ENCODE results near the gene GAREM1.
A peak's percentile ranks its signal among the peaks of the same experiment; 100 is the strongest.

The GAREM1 gene

DNA sequence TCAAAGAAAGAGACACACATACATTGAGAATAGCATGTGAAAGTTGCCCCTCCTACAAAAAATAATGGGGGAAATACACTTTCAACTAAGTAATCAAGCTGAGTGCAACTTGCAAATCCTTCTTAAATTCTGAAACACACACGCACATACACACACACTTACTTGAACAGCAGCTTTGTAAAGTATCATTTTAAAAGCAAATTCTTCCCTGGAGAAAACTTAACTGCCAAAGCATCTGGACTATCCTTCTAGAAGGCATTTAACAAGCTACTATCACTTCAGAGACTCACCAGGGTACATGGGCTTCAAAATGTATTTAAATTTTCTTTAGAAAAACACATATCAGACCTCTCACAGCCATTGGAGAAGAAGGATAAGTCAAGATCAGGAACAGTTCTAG, 15.3 kb downstream of the GAREM1 start:
- no peak for DNase-seq

DNA sequence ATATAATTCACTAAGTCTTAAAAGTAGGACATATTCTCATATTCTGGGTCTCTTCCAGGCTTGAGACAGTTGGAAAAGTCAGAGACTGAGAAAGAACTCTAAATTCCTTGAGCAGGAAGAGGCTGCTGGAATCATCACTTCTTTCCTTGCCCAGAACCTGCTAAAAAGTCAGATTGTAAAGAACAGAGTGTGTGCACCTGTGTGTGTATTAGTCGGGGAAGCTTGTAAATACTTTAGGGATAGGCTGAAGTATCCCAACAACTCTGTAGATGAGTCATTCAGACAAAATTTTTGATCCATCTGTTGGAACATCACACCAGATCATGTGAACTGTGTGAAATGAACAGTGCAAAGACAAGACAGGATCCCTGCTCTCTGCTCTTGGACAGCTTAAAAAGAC, 16.1 kb downstream of the GAREM1 start:
- no peak for DNase-seq

DNA sequence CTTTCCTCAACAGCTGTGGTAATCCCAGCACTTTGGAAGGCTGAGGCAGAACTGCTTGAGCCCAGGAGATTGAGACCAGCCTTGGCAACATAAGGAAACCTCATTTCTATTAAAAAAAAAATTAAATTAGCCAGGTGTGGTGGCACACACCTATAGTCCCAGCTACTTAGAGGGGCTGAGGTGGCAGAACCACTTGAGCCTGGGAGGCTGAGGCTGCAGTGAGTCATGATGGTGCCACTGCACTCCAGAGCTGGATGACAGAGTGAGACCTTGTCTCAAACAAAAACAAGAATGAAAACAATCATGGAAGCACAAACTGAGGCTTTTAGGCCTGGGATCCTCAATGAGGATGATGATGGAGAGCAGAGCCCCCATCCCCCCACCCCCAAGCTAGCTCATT, 19.8 kb downstream of the GAREM1 start:
- DNase-seq: no peak

DNA sequence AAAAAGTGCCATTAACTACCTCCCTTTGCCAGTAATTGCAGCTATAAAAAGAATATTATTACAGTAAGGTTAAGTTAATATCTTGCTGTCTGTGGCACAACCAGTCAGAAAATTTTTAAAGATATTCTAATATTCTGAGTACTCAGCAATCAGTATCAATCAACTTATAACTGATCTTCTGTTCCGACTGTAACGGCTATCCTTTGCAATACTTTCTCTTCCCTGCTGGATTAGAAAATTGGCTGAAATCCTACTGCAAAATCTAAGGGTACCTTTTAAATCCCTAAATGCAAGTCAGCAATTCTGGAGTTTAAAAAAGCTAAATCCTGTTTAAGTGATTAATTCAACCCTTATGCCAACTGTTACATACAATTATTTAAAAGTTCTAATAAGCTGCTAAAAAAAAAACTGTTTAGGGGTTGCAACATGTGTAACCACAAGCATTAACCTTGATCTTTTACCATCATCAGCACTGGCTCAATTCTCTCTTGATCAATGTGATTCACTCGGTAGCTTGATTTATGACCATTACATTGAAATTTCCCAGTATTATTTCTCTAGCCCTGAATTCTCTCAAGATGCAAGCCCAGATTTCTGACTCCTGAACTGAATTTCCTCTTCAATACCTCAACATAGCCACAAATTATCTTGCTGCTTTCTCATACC, 20.5 kb downstream of the GAREM1 start:
- no peak for DNase-seq

DNA sequence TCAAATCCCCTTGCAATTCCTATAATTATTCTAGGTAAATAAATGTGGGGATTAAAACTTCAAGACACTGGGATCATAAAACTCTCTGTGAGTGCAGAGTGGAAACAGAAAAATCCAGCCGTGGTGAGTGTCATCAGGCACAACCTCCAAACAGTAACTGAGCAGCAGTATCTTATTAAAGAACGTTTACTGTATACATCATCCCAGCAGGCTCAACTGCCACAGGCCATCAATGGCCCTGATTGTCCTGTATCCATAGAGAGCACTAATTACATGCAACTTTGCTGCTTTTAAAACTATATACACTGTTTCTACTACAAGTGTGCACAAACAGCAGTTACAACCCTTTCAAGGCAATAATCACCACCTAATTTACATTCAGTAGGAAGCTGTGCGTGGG, 23.9 kb downstream of the GAREM1 start:
- DNase-seq: no peak

DNA sequence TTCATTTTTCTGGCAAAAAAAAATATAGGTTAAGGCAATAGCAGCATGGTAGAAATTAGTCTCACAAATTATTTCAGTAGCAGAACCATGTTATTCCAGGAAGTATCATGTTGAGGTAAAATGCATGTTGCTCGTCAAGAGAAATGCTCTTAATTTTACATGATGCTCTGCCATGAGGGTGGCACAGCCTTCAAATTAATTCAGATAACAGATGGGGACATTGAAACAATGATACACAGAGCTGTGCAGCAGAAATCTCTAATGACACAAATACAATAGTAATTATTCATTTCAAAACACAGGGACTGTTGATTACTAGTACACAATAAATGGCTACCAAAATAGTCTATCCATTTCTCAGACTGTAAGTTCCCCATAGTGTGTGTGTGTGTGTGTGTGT, 24.8 kb downstream of the GAREM1 start:
- DNase-seq: no peak

DNA sequence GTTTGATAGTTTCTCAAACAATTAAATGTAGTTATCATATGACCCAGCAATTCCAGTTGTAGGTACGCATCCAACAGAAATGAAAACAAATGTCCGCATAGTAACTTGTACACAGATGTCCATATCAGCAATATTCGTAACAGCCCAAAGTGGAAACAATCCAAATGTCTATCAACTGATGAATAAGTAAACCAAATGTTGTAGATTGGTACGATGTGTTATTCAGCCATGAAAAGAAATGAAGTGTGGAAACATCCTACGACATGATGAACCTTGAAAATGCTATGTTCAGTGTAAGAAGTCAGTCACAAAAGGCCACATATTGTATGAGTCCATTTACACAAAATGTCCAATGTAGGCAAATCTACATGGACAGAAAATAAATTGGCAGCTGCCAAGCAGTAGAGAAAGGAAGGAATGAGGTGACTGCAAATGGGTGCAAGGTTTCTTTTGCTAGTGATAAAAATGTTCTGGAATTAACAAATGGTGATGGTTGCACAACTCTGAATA, 26.9 kb downstream of the GAREM1 start:
- DNase-seq: no peak

DNA sequence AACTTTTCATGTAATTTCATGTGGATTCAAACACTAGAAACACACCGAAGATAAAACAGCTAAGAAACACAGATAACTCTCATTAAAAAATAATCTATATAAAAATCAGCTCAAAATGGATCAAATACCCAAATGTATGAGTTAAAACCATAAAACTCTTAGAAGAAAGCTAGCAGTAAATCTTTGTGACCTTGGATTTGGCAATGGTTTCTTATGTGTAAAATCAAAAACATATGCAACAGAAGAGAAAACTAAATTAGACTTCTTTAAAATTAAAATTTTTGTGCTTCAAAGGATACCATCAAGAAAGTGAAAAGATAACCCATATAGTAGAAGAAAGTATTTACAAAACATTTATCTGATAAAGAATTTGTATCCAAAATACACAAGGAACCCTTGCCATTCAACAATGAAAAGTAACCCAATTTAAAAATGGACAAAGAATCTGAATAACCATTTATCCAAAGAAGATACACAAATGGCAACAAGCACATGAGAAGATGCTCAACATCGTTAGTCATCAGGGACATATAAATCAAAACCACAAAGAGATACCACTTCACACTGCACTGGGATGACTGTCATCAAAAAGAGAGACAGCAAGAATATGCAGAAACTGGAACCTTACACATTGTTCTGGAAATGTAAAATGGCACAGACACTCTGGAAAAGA, 27.5 kb downstream of the GAREM1 start:
- DNase-seq: no peak

DNA sequence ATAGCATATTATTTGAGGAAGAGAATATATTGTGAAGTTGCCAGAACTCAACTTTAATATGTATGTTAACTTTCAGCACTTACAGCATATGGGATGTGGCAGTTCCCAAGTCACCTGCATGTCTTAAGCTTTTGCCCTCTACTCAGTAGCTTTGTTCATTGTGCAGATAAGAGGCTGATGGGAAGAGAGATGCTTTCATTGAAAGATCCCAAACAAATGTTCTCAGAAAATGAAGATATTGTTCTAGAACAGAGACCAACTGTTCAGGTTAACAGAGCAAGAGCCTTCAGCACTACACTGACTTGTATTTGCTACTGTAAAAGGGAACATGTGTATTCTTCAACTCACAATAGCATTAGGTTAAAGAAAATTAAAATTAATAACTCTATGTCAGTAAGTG, 28.1 kb downstream of the GAREM1 start:
- DNase-seq: no peak

DNA sequence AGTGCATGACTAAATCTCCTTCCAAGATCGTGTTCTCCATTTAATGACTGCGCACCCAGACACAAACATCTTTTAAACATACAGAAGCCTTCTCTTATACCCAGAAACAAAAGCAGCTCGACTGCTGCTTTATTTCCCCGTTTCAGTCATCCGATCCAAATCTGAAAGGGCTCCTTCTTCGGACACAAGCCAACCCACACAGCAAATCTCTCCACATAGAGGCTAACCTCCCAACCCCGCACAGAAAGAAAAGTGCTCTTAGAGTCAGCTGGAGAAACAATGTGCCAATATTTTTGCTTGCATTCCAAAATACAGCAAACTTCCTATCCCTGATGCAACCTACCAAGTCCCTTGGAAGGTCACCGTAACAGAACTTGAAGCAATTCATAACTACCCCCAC, 29.1 kb downstream of the GAREM1 start:
- no peak for DNase-seq

DNA sequence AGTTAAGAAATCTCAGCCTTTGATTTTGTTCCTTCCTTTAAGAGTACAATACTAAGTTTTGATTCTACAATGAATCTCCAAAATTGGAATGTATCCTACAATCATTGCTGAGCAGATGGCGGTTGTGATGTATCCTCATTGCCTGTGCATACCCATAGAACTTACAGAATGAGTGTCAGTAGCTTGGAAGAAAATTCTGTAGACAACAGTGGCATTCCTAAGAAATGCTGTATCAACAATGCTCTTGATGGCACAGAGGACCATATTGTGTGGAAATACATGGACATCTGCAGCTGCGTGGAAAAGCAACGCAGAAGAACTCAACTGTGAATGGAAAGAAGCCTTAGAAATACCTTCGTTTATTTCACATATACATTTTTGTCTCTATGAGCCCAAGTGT, 30.2 kb downstream of the GAREM1 start:
- DNase-seq: no peak

DNA sequence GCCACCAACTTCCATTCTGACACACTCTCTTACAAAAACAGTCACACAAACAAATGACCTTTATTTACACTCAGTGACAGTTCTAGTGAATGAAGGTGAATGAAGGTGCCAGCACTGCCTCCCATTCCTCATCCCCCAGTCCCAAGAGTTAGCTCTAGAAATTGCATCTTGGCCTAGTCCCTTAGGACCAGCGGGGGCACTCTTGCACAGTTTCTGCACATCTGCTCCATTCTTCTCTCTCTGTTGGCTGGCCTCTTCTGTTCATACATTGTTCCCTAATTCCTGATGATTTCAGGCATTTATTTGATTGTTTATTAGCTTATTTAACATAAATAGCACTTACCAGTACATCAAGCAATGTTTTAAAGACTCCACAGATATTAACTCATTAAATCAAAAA, 30.9 kb downstream of the GAREM1 start:
- peak; percentile 55 for DNase-seq

DNA sequence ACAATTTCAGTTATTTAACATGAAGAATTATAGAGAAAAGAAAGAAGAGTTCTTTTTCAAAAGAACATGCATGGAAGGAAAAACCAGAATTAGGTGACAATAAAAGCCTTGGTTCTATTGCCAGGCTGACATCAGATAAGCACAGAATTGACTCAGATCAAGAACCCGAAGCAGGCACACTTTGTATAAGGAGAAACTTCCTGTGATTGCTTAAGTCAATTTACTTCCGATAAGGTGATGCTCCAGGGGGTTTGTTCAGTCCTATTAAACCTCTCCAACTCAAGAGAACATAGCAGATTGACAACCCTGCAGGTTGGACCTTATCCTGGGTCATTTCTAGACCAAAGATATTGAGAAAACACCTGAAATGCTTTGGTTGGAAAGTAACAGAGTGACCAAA, 31.4 kb downstream of the GAREM1 start:
- no peak for DNase-seq

DNA sequence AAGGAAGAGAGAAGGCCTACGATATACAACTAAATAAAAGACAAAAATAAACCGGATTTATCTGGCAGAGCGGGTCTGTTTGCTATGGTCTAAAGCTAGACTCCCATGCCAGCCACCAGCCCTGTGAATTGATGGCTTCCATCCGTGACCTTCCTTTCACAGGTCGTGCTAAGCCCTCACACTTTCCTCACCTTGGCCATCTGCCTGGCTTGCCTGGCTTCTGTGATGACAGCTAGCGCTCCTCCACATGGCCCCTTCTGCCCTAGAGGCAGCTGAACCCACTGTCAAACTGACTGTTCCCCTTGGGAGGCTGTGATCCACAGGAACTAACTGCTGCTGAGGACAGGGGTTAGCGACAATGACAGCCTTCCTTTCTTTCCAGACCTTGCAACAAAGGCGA, 32.5 kb downstream of the GAREM1 start:
- no peak for DNase-seq

DNA sequence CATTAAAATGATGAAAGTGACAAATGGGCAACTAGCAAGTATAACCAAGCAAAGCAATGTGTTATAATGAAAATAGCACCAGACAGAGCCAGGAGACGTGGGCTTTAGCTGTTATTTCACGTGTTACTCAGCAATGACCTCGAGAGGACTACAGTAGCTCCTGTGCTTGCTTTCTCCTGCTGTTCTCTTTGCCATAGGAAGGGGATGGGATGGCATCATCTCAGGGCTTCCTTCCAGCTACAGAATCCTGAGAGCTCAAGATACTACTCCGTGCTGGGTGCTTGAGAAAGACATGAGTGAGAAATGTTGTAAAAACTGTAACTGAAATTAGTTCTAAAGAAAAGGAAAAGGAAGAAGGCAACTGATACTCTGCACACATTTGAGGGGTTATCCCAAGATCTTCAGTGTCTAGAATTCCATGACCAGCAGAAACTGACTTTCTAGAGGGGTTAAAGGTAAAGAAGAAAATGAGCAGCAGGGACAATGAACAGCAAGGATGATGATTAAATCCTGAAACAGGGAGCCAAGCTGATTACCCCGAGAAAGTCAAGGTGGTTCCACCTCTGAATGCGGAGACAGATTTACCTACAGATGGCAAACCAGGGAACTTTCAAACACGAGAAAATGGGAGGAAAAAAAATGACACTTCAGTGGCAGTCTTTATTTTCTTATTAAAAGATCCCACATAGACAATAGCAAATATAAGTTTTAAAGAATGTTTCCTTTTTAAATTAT, 33.4 kb downstream of the GAREM1 start:
- DNase-seq: no peak

DNA sequence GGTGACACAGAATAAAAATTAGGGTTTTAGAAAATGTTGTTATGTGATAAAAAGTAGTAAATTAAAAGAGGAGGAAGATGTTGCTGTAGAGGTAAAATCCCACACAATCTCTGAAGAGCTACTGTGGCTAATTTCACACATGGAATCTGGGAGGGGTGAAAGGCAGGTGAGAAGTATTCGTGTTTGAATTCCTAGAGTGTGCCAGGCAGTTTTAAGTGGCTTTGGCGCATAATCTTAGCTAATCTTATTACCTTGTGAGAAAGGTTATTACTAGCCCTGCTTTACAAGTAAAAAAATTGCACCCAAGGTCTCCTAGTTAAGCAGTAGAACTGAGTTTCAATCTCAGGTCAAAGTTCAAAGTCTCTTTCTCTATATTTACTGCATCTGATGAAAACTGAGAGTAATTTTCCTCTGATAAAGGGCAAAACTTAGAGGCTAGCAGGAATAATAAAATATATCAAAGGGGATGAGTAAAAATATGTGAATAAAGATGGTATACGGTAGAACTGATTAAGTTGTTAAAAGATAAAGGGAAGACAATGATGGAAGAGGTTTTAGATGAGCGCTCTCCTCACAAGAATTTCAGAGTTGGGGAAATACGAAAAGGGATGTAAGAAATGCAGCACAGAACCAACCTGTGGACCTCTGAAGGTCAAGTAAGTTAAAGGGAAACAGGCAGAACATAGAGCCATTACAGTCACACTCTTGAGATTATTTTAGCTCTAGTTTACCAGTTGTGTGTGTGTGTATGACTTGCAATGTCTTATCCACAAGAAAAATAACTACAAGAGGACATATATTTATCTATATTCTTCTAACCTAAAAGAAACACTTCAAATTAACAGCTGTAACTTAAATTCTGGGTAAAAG, 34.8 kb downstream of the GAREM1 start:
- DNase-seq: no peak

DNA sequence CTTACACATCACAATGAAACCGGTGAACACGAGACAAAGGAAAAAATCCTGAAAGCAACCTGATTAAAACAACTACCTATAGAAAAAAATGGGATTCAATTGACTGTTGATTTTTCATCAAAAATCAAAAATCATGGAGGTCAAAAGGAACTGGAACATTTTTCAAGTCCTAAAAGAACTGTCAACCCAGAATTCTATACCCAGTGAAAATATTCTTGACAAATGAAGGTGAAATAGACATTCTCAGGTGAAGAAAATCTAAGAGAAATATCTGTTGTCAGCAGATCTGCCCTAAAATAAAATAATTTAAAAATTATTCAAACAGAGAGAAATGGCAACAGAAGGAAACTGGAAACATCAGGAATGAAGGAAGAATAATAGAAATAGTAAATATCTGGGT, 38.9 kb downstream of the GAREM1 start:
- no peak for DNase-seq

DNA sequence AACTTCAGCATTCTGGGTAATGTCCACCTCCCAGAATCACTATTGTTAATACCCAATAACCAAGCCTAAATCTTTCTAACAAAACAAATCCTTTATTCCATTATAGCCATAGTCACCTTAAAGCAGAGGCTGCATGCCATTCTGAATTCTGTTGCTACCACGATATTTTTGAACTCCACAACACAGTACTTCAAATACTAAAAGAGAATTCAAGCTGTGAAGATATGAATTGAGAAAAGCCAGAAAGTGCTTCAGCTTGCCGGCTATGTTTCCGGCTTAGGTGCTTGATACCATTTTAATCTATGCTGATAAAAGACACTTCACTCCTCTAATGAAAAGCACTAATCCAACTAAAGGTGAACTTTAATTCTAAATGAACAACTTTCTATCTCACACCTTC, 41.3 kb downstream of the GAREM1 start:
- no peak for DNase-seq

DNA sequence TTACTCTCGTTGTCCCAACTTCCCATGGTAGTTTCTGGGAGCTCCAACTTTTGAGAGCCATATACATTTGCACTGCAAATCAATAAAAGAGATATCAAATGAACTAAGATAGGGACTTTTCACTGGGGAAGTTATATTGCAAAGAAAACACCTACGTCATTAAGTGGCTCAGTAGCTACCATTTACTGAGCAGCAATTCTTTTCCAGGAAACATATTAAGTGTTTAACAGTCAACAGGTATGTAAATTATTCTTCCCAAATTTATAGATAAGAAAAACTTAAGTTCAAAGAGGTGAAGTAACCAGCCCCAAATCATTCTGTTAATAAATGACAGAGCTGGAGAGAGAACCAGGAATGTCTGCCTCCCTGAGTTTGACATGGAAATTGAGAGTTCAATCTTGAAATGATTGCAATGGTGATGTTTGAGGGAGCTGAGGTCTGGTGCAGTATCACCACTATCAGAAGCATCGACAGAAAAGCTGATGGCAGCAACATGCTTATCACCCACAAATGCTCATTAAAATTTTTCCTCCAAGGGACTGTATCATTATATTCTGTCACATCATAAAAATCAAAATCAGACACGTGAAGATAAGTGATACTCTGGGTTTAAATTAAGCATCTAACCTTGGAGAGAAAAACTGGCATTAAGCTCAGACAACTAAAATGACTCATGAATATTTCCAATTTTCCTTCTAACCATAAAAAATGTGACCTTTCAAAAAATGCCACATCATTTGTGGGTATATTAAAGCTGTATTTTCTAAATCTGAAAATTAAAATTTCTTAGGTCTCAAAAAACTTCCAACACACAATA, 43.4 kb downstream of the GAREM1 start:
- DNase-seq: no peak

DNA sequence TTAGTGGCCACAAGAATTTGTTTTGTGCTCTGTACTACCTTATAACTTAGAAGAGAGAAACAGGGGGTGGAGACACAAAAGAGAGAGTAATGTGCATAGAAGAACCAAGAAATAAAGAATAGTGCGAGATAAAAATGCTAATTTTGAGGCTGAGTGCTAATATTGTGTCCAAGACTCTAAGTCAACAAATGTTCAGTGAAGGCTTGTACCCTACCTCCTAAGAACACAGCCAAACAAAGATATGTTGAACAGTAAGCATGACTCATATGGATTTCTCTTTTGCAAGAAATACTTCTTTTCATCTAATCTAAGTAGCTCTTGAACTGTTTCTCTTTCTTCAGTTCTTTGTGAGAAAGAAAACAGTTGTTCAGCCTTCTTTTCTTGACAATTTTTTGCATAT, 45.2 kb downstream of the GAREM1 start:
- DNase-seq: no peak

DNA sequence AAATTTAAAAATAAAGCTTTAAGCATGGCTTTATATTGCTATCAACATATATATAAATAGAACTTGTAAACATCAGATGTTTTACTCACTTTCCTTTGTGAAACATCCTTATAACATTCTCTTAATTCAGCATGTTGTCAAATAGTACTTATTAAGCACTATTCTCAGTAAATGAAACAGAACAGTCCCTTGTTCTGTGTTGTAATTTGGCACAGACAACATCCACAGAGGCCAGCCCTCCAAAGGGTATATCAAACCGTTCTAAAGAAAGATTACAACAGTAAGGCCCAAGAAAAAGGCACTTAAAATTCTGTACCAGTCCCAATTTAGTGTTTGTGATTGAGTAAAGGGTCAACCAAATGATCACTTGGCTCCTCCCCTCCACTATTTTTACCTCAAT, 46.0 kb downstream of the GAREM1 start:
- no peak for DNase-seq
